SK-N-SH (cell line): Measurements from ENCODE around the gene IFNAR1. TPM values are rescaled to one million over a fixed set of nuclear protein-coding genes. Genes with fewer than 3 reads are reported as not detected.

Source experiments
- CTCF ChIA-PET: fragments of 300-600, 350-600 bp; formaldehyde crosslinking; extraction: SDS; loops from one replicate; lab custom pipeline; 2021; lab: Yijun Ruan, JAX
- POLR2A ChIA-PET: fragments of 350-600 bp; sonication (Branson Sonifier 250); formaldehyde crosslinking; extraction: SDS; loops from one replicate; lab custom pipeline; 2020; ENCODE audit warnings: antibody characterized with exemption, inconsistent platforms; lab: Yijun Ruan, JAX
- DNase-seq: peaks from one replicate; pipeline ENCODE4 v3.0.0; 2012
- H2AFZ ChIP-seq: fragments of 200-600 bp; sonication (generic); 2 replicates; pipeline ENCODE4 v1.8.1; 2016; ENCODE audit warnings: antibody characterized with exemption, mild to moderate bottlenecking, low read depth
- H3F3A ChIP-seq: fragments of 200-600 bp; sonication (generic); replicated peaks from 2 replicates; pipeline ENCODE3; 2016; ENCODE audit warnings: antibody characterized with exemption, mild to moderate bottlenecking; ENCODE audit not compliant: insufficient read depth
- H3K27ac ChIP-seq, 2 experiments: fragments of 200-500 bp in 1 of 2; fragments of 200-600 bp in 1 of 2; sonication (Bioruptor generic) in 1 of 2; sonication (generic), shearing (Covaris generic) in 1 of 2; 2 replicates each; pipeline versions ENCODE4 v1.5.1 to v1.6.1; 2014 to 2016; ENCODE audit warnings: low read depth in 2 of 2, inconsistent platforms in 1 of 2, low read length in 1 of 2, mild to moderate bottlenecking in 1 of 2, mixed read lengths in 1 of 2
- H3K27me3 ChIP-seq: fragments of 200-600 bp; sonication (generic), shearing (Covaris generic); 2 replicates; pipeline ENCODE4 v1.6.1; 2016; ENCODE audit warnings: mixed run types; ENCODE audit not compliant: insufficient read depth
- H3K36me3 ChIP-seq, 2 experiments: fragments of 200-500 bp in 1 of 2; fragments of 200-600 bp in 1 of 2; sonication (Bioruptor generic) in 1 of 2; sonication (generic) in 1 of 2; replicated peaks in 1 of 2; 2 replicates each; pipeline versions ENCODE3 to v1.5.1; 2014 to 2016; ENCODE audit warnings: low read length in 1 of 2, mild to moderate bottlenecking in 1 of 2; ENCODE audit not compliant: insufficient read depth in 2 of 2, control insufficient read depth in 1 of 2
- H3K4me1 ChIP-seq, 2 experiments: fragments of 200-500 bp in 1 of 2; fragments of 200-600 bp in 1 of 2; sonication (Bioruptor generic) in 1 of 2; sonication (generic), shearing (Covaris generic) in 1 of 2; 2 replicates each; pipeline versions ENCODE4 v1.5.1 to v1.6.1; 2014 to 2016; ENCODE audit warnings: low read depth in 1 of 2, low read length in 1 of 2, mixed run types in 1 of 2; ENCODE audit not compliant: insufficient read depth in 2 of 2, control insufficient read depth in 1 of 2
- H3K4me2 ChIP-seq: fragments of 200-600 bp; sonication (generic), shearing (Covaris generic); 2 replicates; pipeline ENCODE4 v1.6.1; 2017; ENCODE audit warnings: mixed run types
- H3K4me3 ChIP-seq, 2 experiments: fragments of 200-500 bp in 1 of 2; fragments of 200-600 bp in 1 of 2; sonication (Bioruptor generic) in 1 of 2; sonication (generic), shearing (Covaris generic) in 1 of 2; 2 replicates each; pipeline versions ENCODE4 v1.5.1 to v1.8.1; 2014 to 2016; ENCODE audit warnings: low read depth in 2 of 2, inconsistent platforms in 1 of 2, low read length in 1 of 2, mild to moderate bottlenecking in 1 of 2, mixed read lengths in 1 of 2, moderate library complexity in 1 of 2
- H3K79me2 ChIP-seq: fragments of 200-600 bp; sonication (generic); 2 replicates; pipeline ENCODE4 v1.8.1; 2017; ENCODE audit warnings: mild to moderate bottlenecking; ENCODE audit not compliant: insufficient read depth
- H3K9ac ChIP-seq: fragments of 200-600 bp; sonication (generic); 2 replicates; pipeline ENCODE4 v1.6.1; 2017; ENCODE audit warnings: mixed run types
- H3K9me2 ChIP-seq: fragments of 200-600 bp; sonication (generic); 2 replicates; pipeline ENCODE4 v1.6.1; 2017; ENCODE audit warnings: mixed run types
- H3K9me3 ChIP-seq: fragments of 200-600 bp; sonication (generic); 2 replicates; pipeline ENCODE4 v1.6.1; 2017; ENCODE audit warnings: mixed run types, mild to moderate bottlenecking, moderate library complexity
- H4K20me1 ChIP-seq: fragments of 200-600 bp; sonication (generic); 2 replicates; pipeline ENCODE4 v1.6.1; 2017; ENCODE audit warnings: mild to moderate bottlenecking, mixed run types; ENCODE audit not compliant: insufficient read depth
- CHD2 ChIP-seq: fragments of 150-350 bp; IDR thresholded peaks from 2 replicates; pipeline ENCODE4 v1.6.1; 2018; ENCODE audit warnings: low read length; ENCODE audit not compliant: partially characterized antibody
- FOXM1 ChIP-seq: IDR thresholded peaks from 2 replicates; pipeline ENCODE4 v1.4.0; 2012; ENCODE audit warnings: low read depth, mild to moderate bottlenecking
- GABPA ChIP-seq: IDR thresholded peaks from 2 replicates; pipeline ENCODE4 v1.4.0; 2012; ENCODE audit warnings: low read depth, mild to moderate bottlenecking
- IRF3 ChIP-seq: fragments of 150-350 bp; IDR thresholded peaks from 2 replicates; pipeline ENCODE4 v1.6.1; 2016; ENCODE audit warnings: mild to moderate bottlenecking, low read depth, low read length
- JUND ChIP-seq: IDR thresholded peaks from 2 replicates; pipeline ENCODE4 v1.4.0; 2012
- MEF2A ChIP-seq: IDR thresholded peaks from 2 replicates; pipeline ENCODE4 v1.4.0; 2012; ENCODE audit warnings: low read depth, borderline replicate concordance
- MXI1 ChIP-seq: IDR thresholded peaks from 2 replicates; pipeline ENCODE4 v1.6.1; 2012; ENCODE audit warnings: mild to moderate bottlenecking, low read depth, low read length, improper control_type of control experiment
- NFIC ChIP-seq: IDR thresholded peaks from 2 replicates; pipeline ENCODE4 v1.4.0; 2012; ENCODE audit warnings: borderline replicate concordance
- PBX3 ChIP-seq: IDR thresholded peaks from 2 replicates; pipeline ENCODE4; 2012
- POLR2AphosphoS5 ChIP-seq: IDR thresholded peaks from 2 replicates; pipeline ENCODE4 v1.6.1; 2012; ENCODE audit warnings: low read depth, low read length
- RAD21 ChIP-seq: IDR thresholded peaks from 2 replicates; pipeline ENCODE4 v1.6.1; 2012; ENCODE audit warnings: mild to moderate bottlenecking, low read length
- RCOR1 ChIP-seq: fragments of 150-350 bp; IDR thresholded peaks from 2 replicates; pipeline ENCODE4 v1.6.1; 2017; ENCODE audit warnings: antibody characterized with exemption, low read length
- REST ChIP-seq: IDR thresholded peaks from 2 replicates; pipeline ENCODE4 v1.6.1; 2012; ENCODE audit warnings: mild to moderate bottlenecking, low read depth, low read length, moderate library complexity
- RFX5 ChIP-seq: IDR thresholded peaks from 2 replicates; pipeline ENCODE4 v1.6.1; 2012; ENCODE audit warnings: mild to moderate bottlenecking, improper control_type of control experiment, low read length
- RXRA ChIP-seq: IDR thresholded peaks from 2 replicates; pipeline ENCODE4 v1.4.0; 2012; ENCODE audit warnings: low read depth, mild to moderate bottlenecking, borderline replicate concordance
- SMC3 ChIP-seq: IDR thresholded peaks from 2 replicates; pipeline ENCODE4 v1.6.1; 2012; ENCODE audit warnings: low read depth, low read length, improper control_type of control experiment
- TEAD4 ChIP-seq: IDR thresholded peaks from 2 replicates; pipeline ENCODE4 v1.4.0; 2012; ENCODE audit warnings: mild to moderate bottlenecking, borderline replicate concordance; ENCODE audit not compliant: insufficient read depth
- USF2 ChIP-seq: fragments of 150-350 bp; IDR thresholded peaks from 2 replicates; pipeline ENCODE4 v1.6.1; 2017; ENCODE audit warnings: antibody characterized with exemption, low read length, low read depth, borderline replicate concordance
- WGBS: methylation state at CpG from one replicate; pipeline ENCODE4 v1.1.6; 2017; ENCODE audit warnings: low lambda C conversion rate; 5-methylcytosine and 5-hydroxymethylcytosine counted together
- polyA plus RNA-seq, 3 experiments: library from polyadenylated mRNA; depleted of rRNA; stranded (reverse); fragments of >200 nt; gene quantifications; 2 replicates each; pipeline ENCODE4 v1.2.3, GENCODE V29; 2012

Gene IFNAR1
- polyA plus RNA-seq, 1 of the 3 experiments (the other 2 are of a cell fraction) = 12.2 TPM

GRCh38 chr21:33348706-33349105 is 23.9 kb downstream of the IFNAR1 start:
- CTCF ChIA-PET = interaction anchor here (0.9 to 8.6 kb wide), 5 partner anchors 8 to 152 kb away, joined by 3 to 64 read pairs (median 5); no protein-coding TSS in a partner anchor
- POLR2A ChIA-PET = no interaction called here
- H3K9me2 ChIP-seq = no peaks in the 10 kb centered on the region
- H3K9me3 ChIP-seq = no peaks in the 10 kb centered on the region
- H3K9ac ChIP-seq = no peak overlapping the region
- H3F3A ChIP-seq = no peaks in the 10 kb centered on the region
- H3K4me3 ChIP-seq = no peak overlapping the region
- WGBS = over 99% methylated on average over 3 of the region's 3 CpGs
- H2AFZ ChIP-seq = no peak overlapping the region
- DNase-seq = no peak
- H3K79me2 ChIP-seq = no peaks in the 10 kb centered on the region
- H4K20me1 ChIP-seq = no peaks in the 10 kb centered on the region
- H3K36me3 ChIP-seq = peaks cover 33 to 49% of the 10 kb centered on the region in 2 experiments
- no peak overlapping the region for H3K27ac ChIP-seq
- no peaks in the 10 kb centered on the region for H3K4me1 ChIP-seq
- no peaks in the 10 kb centered on the region for H3K27me3 ChIP-seq
- TF ChIP-seq JUND (no peak), FOXM1 (no peak), PBX3 (no peak), CHD2 (no peak), SMC3 (no peak), MEF2A (no peak), NFIC (no peak), RXRA (no peak), POLR2AphosphoS5 (no peak), MXI1 (no peak), IRF3 (no peak), RFX5 (no peak), RCOR1 (no peak)
- no peak overlapping the region for H3K4me2 ChIP-seq

- Histone ChIP-seq H3K36me3 (peaks cover 34 to 48% of the 10 kb centered on the region in 2 experiments), H3K4me3 (no peak overlapping the region), H3K9me3 (no peaks in the 10 kb centered on the region), H2AFZ (no peak overlapping the region), H3K4me1 (no peaks in the 10 kb centered on the region), H4K20me1 (no peaks in the 10 kb centered on the region), H3K79me2 (no peaks in the 10 kb centered on the region), H3K27me3 (no peaks in the 10 kb centered on the region), H3K9me2 (no peaks in the 10 kb centered on the region), H3F3A (no peaks in the 10 kb centered on the region), H3K9ac (no peak overlapping the region), H3K27ac (no peak overlapping the region), H3K4me2 (no peak overlapping the region)
- POLR2A ChIA-PET = no interaction called here
- CTCF ChIA-PET = interaction anchor here (8.6 kb wide), 1 partner anchor 10 kb away, joined by 64 read pairs; no protein-coding TSS in a partner anchor
- no peak for TF ChIP-seq JUND
- TF ChIP-seq USF2 = no peak
- no peak for TF ChIP-seq RXRA
- no peak for TF ChIP-seq GABPA
- TF ChIP-seq REST = no peak
- no peak for TF ChIP-seq RAD21
- TF ChIP-seq RCOR1 = no peak
- no peak for TF ChIP-seq POLR2AphosphoS5
- TF ChIP-seq TEAD4 = no peak
- DNase-seq = no peak
- WGBS = 98% methylated on average over 3 of the region's 3 CpGs
Measured at GRCh38 chr21:33350676-33351075, 25.9 kb downstream of the IFNAR1 start.
